22Rv1 (cell line): ENCODE measurements around the gene MPEG1.

ENCODE experiments used
- ZFX ChIP-seq: fragments of 450-650 bp; IDR thresholded peaks from 2 replicates; pipeline ENCODE4 v1.6.1; 2017; ENCODE audit warnings: antibody characterized with exemption, borderline replicate concordance
- TF ChIP-seq, protein P1 (sequence below): fragments of 450-650 bp; IDR thresholded peaks from 2 replicates; pipeline ENCODE4 v1.5.1; 2017; ENCODE audit warnings: mild to moderate bottlenecking

DNA sequence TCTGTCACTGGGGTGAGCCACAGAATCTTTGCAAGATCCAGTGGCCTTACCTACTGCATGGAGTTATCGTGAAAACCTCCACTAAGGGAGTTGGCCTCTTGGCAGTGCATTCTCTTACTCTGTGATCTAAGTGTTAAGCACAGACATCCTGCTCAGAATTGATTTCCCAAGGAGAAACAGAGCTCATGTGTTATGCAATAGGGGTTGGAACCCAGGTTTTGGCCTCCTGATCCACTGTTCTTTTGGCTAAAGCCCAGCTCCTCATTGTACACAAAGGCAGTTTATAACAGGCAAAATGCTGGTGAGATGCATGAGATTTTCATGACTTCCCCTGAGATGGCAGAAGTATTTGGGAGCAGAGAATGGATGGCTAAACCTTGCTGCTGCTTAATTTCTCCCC is 29.0 kb downstream of the MPEG1 start:
- TF ChIP-seq, protein P1, sequence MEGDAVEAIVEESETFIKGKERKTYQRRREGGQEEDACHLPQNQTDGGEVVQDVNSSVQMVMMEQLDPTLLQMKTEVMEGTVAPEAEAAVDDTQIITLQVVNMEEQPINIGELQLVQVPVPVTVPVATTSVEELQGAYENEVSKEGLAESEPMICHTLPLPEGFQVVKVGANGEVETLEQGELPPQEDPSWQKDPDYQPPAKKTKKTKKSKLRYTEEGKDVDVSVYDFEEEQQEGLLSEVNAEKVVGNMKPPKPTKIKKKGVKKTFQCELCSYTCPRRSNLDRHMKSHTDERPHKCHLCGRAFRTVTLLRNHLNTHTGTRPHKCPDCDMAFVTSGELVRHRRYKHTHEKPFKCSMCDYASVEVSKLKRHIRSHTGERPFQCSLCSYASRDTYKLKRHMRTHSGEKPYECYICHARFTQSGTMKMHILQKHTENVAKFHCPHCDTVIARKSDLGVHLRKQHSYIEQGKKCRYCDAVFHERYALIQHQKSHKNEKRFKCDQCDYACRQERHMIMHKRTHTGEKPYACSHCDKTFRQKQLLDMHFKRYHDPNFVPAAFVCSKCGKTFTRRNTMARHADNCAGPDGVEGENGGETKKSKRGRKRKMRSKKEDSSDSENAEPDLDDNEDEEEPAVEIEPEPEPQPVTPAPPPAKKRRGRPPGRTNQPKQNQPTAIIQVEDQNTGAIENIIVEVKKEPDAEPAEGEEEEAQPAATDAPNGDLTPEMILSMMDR = no peak
- no peak for TF ChIP-seq ZFX
